Activated CD4-positive, CD25-positive, alpha-beta regulatory T cell treated with anti-CD3 and anti-CD28 coated beads, Interleukin-2, amount 50 U/mL, for 16 hours (primary cell): ENCODE results near the gene PCED1B.
"Not testable (repeated sequence)": the region's sequence is repeated elsewhere in the genome, so short reads cannot be mapped to it uniquely, and the experiment has no call there.

Source experiments
- DNase-seq: peaks from one replicate; pipeline ENCODE4 v3.0.0-alpha.2; 2020; ENCODE audit warnings: low read depth, low spot score

The PCED1B gene

DNA sequence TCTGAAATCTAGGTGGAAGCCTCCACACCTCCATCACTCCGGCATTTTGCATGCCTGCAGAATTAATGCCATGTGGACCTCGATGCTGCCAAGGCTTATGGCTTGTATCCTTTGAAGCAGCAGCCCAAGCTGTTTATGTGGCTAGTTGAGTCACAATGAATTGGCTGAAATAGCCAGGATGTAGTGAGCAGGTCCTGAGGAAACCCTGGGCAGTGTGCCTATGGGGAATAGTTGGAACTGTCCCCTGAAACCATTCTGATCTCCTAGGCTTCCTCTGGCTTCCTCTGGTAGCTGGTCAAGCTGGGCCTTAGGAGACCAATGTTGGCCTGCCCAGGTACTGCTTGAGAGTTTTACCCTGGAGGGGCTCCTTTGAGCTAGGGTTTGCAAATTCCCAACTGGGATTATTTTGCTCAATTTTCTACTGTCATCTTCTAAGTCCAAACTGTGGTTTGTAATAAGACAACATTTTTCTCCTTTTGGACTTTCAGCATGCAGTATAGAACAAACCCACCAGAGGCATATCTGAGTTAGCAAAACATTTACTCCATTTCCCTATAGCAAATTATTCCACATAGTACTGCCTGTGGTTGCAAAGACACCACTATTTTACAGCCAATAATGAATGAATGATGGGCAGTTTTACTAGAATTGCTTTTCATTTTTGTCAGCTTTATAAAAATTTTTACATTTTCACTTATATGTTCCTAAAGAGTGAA is 85.5 kb downstream of the PCED1B start:
- DNase-seq = no peak

DNA sequence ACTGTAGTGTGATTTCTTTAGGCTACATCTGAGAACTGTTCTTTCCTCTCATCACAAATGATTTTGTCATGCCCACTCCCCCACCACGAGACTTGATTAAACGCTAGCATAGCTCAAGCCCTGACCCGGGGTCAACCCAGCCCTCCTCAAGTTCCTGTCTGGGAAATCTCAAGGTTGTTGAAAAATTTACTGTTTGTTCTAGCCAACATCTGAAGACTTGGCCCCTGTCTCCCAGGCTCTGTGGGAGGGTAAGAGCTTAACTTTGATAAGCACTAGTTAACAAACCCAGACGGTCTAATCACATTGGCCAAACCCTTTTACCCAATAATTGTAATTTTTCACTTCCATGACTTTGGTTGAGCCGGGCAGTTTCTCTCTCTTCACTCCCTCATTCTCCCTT is 86.5 kb downstream of the PCED1B start:
- no peak for DNase-seq

DNA sequence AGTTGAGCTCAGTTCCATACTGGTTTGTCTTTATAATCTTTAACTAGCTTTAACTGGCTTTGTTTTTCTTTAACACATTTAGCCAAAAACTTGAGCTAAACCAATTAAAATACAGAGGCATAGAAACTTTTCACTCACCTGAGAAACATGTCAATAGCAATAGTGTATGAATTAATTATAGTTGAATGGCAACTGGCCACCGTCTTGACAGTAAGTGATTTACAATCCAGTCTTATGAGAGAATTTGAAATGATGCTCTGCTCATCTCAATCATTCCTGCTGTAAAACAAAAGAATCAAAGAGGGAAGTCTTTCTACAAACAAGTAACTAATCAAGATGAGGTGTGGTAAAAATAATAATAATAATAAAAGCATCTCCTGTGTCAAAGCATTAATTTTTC is 86.9 kb downstream of the PCED1B start:
- no peak for DNase-seq

DNA sequence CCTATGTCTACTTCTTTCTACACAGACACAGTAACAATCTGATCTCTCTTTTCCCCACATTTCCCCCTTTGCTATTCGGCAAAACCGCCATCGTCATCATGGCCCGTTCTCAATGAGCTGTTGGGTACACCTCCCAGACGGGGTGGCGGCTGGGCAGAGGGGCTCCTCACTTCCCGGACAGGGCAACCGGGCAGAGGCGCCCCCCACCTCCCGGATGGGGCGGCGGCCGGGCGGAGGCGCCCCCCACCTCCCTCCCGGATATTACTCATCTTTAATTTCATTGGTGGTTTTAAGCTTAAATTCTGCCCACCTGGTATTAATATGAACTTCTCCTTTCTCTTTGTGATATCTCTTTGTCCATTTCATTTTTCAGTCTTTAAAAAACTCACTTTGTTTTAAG is 90.9 kb downstream of the PCED1B start:
- DNase-seq = not testable (repeated sequence)

DNA sequence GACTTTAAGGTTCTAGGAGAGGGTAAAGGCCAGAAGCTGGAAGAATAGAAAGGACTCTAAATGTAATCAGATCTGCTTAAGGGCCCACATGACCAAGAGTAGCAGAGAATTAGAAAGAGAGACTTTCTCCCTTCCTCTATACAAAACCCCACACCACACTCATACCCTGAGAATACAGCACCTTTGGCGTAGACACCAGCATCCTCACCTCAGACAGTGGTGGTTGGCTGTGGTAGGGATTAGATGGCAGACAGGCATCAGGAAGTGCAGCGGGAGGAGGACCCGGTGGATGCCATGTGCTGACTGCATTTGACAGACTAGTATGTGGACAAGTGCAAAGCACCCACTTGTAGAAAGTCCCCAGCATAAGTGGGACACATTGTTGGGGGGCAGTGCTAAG is 98.6 kb downstream of the PCED1B start:
- no peak for DNase-seq

DNA sequence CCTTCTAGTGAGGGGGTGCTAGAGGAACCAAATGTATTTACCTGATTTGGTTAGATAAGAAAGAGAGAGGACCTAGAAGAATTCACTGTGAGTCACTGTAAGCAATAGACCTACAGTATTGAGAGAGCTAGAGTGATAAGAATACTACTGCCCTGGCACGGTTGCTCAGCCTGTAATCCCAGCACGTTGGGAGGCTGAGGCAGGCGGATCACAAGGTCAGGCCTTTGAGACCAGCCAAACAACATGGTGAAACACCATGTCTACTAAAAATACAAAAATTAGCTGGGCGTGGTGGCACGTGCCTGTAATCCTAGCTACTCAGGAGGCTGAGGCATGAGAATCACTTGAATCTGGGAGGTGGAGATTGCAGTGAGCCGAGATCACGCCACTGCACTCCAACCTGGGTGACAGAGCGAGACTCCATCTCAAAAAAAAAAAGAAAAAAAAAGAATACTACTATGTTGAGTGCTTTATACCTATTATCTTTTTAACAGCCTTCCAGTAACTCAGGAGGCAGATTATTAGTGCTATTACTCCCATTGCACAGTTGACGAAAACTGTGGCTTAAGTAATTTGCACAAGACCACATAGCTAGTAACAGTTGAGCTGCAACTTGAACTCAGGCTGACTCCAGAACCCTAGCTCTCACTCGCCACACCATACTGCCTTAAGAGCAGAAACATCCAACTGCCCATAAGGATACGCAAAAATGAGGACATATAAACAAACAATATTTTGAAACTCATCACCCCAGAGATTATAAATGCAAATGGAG is 102.9 kb downstream of the PCED1B start:
- not testable (repeated sequence) for DNase-seq

DNA sequence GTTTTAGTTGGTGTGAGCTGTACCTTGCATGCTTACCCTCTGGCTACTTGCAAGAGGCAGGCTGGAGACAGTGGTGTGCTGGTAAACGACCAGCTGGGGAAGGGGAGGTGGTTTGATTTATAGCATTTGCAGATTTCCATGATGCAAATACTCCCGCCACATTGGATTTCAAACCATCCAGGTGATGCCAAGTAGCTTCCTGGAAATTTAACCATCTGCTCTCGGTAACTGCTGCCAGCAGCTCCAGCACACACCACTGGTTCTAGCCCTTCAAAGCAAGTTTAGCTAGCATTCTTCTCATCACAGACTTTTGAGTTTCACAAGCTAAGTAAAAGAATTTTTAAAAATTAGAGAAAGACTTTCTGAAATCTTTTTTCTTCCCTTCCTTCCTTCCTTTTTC is 104.8 kb downstream of the PCED1B start:
- DNase-seq = no peak

DNA sequence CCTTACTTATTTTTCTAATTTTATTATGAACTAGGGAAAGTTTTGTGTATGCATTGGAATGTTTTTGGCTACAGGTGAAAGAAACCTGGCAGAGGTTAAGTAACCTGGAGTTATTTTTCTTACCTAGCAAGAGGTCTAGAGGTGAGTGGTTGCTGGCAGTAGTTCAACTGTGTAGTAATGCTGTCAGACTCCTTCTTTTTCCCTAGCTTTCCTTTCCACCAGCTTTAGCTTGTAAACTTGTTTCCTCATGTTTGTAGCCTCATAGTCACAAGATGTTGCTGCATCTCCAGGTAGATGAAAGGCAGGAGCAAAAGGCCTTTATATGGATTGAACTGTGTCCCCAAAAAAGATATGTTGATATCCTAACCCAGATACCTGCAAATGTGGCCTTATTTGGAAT is 105.4 kb downstream of the PCED1B start:
- no peak for DNase-seq

DNA sequence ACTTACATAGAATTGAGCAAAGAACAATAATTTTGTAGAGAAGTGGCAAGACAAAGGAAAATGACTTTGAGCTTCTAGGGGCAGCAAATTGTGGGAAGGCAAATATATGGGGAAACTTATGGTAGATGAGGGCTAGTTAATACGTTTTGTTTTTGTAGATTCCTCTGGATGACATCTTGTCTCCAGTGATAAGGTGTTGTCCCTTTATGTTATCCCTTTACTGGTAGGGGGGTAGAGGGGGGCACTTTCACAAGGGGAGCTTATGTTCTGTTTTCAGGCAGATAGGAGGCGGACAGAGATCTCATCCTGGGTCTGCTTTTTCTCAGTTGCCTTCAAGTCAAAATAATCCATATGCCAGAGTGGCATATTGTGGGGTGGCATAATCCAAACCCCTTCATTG is 106.8 kb downstream of the PCED1B start:
- DNase-seq = no peak

DNA sequence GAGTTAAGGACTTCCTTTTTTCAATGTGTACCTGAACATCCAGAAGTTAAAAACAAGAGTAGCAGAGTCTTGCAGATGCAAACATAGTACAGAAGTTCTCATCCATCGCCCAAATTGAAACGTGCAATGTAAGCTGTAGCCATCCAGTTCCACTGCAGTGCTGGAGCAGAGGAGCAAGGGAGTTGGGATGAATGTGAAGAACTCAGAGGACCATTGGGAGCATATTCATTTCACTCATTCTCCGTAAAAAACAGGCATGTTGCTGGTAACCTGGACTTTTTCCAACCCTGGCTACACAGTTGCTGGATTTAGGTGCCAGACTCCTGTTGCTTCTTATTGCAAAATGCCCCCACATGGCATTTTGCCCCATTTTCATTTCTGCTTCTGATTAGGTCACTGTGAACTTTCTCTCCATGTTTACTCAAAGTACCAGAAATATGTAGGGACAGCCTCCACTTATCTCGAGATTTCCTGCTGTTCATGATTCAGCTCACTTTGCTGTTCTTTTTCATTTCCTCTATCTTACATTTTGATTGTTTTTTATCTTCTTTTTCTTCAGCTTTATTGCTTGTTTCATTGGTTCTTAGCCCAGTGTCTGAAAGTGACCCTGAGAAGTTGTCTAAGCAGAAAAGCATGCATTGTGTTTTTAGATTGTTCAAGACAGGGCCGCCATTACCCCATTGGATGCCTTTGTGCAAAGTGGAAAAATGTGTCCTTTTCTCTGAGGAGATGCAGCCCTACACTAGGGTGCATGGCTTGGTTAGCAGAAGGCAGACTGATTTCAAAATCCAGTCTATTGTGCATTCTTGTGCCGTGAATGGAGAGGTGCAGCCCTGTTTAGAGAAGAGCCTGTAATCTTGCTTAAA is 109.4 kb downstream of the PCED1B start:
- DNase-seq = no peak

DNA sequence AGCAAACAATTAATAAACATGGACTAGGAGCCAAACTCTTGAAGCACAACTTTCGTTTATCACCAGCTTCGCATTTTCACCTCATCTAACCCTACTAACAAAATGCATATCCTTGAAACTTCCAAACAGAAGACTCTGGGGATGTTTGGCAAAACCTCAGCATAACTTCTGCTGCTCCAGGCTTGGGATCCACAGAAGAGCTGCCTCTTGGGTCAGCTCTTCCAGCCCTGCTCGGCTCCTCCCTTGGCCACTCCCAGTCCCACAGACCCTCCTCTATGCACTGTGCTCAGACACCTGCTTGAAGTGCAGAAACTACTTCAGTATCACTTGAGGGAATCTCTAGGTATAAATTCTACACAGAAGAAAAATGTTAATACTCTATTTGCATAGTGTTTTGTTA is 110.3 kb downstream of the PCED1B start:
- no peak for DNase-seq

DNA sequence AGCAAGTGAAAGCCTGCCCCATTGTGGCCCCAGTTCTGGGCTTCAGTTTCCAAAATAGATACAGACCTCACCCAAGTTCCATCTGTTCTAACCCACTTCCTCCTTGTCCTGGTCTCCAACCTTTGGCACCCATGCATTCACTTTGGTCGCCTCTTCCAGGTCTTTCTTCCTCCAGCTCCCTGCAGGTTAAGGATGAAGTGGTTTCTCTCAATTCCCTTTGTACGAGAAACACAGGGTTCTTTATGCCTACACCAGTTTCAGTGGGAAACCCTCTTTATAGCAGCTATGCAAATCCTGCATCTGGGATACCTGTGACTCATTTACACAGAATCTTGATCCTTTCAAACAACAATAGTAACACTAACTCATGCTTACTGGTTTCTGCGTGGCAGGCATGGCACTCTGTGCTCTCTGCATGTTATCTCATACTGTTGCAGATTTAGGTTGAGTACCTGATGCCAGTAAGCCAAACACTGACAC is 110.9 kb downstream of the PCED1B start:
- no peak for DNase-seq

DNA sequence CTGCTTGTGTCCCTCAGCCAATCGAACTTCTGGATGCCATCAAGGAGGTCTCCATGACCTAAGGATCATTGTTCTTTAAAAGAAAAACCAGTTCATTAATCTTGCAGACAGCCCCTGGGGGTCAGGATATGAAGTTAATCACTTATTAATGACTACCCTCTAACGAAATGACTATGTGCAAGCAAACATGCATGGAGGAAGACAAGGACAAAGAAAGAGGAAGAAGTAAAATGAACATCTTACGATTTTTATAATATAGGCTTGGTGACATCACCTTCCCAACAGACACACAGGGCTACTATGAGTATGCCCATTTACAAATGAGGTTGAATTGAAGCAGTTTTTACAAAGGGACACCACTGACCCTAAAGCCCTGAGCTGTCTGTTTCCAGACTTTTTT is 111.5 kb downstream of the PCED1B start:
- DNase-seq = no peak

DNA sequence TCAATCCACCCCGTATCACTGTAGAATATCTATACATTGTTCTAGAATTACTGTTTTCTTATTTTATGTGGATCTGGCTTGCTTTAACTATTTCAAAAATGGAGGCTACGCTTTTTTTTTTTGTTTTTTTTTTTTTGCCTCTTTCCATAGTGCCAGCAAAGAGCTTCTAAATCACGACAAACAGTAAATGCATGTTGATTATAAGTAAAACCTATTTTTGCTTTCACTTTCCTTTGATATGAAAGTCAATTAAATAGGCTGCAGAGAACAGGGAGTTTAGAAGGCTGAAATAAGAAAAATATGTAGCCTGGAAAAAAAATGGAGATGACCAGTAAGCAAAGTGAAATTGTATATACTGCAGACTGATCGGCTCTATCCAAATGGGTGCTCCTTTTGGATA is 112.6 kb downstream of the PCED1B start:
- no peak for DNase-seq

DNA sequence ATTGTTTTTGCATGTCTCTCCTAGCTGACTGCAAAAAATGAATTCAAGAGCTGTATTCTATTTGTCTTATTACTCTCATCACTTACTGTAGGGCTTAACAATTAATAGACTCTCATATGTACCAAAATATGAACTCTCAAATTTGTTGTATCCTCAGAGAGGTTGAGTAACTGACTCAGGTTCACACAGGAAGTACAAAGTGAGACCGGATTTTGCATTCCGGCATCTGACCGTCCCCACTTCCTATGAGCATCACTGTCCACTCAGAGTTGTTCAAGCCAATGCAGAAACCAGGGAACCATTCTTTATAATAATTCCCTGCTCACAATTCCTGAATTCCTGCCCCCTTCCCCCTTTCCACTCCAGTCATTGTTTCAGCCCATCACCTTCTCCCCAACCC is 113.6 kb downstream of the PCED1B start:
- no peak for DNase-seq

DNA sequence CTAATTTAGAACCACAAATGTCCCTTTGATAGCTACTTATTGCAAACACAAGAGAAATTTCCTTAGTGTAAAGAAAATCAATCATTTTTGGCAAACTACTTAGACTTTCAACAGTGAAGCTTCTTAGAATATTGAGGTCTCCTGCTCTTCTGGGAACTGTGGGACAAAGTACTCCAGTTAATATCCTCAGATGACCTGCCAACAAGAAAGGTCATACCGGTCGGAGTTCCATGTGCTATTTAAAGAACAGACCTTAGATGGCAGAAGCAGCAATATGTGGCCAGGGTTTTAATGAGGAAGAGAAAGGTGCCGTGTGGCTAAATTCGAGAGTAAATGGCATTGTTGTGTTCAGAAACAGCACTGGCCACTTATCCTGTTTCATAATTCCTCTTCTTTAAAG is 115.1 kb downstream of the PCED1B start:
- DNase-seq = no peak

DNA sequence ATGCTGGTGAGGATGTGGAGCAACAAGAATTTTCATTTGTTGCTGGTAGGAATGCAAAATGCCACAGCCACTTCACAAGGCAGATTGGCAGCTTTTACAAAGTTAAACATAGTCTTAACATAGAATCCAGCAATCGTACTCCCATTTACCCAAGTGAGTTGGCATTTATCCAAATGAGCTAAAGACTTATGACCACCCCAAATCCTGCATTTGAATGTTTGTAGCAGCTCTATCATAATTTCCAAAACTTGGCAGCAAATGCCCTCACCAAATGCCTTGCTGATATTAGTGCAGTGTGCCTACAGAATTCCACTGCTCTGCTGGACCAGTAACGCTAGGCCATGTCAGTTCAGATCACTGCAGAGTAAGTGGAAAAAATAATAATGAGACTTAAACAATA is 121.0 kb downstream of the PCED1B start:
- DNase-seq = no peak

DNA sequence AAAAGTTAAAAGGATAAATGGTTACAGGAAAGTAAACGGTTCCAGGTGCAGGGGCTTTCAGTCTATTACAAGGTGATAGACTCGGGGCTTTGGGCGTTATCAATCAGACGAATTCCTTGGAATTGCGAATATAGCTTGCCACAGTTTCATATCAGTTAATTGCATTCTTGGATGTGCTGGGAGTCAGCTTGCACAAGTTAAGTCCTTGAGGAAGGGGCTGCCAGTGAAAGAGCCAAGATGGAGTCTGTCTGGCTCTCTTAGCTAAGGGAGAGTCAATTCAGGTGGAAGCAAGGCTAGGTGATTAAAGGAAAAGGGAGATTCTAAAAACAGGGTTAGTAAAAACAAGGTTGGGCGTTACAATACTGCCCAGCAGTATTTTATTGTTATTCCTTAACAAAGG is 121.8 kb downstream of the PCED1B start:
- not testable (repeated sequence) for DNase-seq

DNA sequence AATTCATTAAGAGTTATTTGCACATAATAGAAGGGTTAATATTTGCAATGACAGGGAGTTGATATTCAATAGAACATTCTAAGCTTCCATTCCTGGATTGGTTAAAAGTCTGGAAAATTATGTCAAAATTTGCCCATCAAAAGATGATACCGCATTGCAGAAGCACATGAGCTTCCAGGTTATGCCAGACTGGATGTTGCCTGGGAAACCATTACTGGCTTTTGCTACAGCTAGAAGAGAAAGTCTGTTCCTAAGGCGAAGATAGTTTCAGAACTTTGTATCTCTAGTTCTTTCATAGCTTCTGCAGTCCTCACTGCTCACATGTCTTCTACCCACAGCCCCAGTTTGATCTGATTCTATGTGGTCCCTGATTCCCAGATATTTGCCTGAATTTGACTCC is 122.8 kb downstream of the PCED1B start:
- no peak for DNase-seq

DNA sequence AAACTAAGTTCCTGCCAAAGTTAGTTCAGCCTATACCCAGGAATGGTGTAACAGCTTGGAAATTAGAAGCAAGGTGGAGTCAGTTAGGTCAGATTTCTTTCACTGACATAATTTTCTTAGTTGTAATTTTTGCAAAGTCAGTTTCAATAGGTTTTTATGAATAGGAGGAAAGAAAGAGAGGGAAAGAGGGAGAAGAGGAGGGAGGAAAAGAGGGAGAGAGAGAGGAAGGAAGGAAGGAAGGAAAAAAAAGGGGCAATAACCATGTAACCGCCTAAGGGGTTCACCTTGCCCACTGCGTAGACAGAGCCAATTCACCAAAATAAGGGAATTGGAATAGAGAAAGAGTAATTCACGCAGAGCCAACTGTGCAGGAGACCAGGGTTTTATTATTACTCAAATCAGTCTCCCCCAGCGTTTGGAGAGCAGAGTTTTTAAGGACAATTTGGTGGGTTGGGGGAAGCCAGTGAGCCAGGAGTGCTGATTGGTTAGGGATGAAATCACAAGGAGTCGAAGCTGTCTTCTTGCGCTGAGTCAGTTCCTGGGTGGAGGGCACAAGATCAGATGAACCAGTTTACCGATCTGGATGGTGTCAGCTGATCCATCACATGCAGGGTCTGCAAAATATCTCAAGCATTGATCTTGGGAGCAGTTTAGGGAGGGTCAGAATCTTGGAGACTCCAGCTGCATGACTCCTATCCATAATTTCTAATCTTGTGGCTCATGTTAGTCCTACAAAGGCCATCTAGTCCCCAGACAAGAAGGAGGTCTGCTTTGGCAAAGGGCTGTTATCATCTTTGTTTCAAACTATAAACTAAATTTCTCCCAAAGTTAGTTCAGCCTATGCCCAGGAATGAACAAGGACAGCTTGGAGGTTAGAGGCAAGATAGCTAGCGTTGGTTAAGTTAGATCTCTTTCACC is 126.4 kb downstream of the PCED1B start:
- no peak for DNase-seq
